Neuron (in vitro differentiated cells): Measurements from ENCODE around the gene CLEC6A.
"Not testable (repeated sequence)": the region's sequence is repeated elsewhere in the genome, so short reads cannot be mapped to it uniquely, and the experiment has no call there.

Experiments used
- H2AFZ ChIP-seq: one replicate; pipeline ENCODE4 v1.6.1; 2013; ENCODE audit warnings: low read depth, mild to moderate bottlenecking, inconsistent platforms, low read length, moderate library complexity
- H3K27me3 ChIP-seq: one replicate; pipeline ENCODE4 v1.6.1; 2013; ENCODE audit warnings: low read length; ENCODE audit not compliant: insufficient read depth
- H3K36me3 ChIP-seq: one replicate; pipeline ENCODE4 v1.6.1; 2013; ENCODE audit warnings: low read length; ENCODE audit not compliant: insufficient read depth
- H3K4me1 ChIP-seq: one replicate; pipeline ENCODE4 v1.6.1; 2013; ENCODE audit warnings: low read length; ENCODE audit not compliant: insufficient read depth
- H3K4me3 ChIP-seq: 2 replicates; pipeline ENCODE4 v1.5.1; 2013; ENCODE audit warnings: mild to moderate bottlenecking, low read length, moderate library complexity
- H3K9me3 ChIP-seq: one replicate; pipeline ENCODE4 v1.6.1; 2013; ENCODE audit warnings: low read length

Gene CLEC6A

DNA sequence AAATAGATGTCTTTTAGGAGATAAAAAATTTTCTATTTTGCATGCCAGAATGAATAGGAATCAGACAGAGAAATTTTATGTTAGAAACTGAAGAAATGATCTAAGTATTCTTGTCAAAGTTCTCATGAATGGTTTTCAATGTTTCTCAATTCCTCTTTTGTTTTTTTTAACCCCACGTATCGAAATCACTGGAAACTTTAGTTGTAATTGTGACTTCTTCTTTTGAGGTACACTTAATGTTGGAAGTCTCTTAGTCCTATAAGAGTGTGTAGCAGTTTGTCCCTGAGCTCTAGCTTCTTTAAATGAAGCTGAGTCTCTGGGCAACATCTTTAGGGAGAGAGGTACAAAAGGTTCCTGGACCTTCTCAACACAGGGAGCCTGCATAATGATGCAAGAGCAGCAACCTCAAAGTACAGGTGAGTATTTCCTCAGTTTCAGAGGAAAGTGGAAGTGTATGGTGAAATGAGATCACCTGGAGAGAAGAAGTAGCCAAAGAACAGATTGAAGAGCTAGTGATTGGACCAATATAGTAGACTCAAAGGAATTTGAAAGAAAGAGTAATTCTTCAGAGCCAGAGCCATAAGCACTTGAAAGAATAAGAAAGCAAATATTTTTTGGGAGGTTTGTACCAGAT, at the start of gene CLEC6A:
Gene CLEC6A (plus strand): TSS at position 236 of the 634 bp plus-strand sequence. CDS start 150 bp downstream, at position 386.
- no peaks in the 10 kb centered on the region for H3K9me3 ChIP-seq
- no peak within 1 kb of the TSS for H3K4me3 ChIP-seq
- no peak within 1 kb of the TSS for H2AFZ ChIP-seq
- no peaks in the 10 kb centered on the region for H3K36me3 ChIP-seq
- no peaks in the 10 kb centered on the region for H3K4me1 ChIP-seq
- H3K27me3 ChIP-seq, result no peaks in the 10 kb centered on the region

DNA sequence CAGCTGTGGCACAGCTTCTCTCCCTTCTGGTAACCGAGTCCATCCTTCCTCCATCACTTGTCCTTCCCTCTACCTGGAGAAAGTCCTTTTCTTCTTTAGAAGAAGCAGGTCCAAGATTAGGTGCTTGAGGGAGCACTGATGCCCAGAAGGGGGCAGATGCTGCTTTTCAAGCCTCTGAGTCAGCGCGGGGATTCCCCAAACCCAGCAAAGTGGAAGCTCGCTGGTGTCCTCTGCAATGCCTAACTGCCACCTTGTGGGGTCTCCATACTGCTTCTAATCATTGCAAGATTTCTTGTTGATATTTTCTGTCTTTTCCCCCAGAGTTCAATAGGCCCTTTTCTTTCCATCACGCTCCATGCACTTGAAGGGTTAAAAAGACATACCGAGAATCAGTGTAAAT, 36.2 kb upstream of the CLEC6A start:
- H3K9me3 ChIP-seq, H3K36me3 ChIP-seq, H3K4me1 ChIP-seq, H2AFZ ChIP-seq, H3K27me3 ChIP-seq, H3K4me3 ChIP-seq: not testable (repeated sequence)

DNA sequence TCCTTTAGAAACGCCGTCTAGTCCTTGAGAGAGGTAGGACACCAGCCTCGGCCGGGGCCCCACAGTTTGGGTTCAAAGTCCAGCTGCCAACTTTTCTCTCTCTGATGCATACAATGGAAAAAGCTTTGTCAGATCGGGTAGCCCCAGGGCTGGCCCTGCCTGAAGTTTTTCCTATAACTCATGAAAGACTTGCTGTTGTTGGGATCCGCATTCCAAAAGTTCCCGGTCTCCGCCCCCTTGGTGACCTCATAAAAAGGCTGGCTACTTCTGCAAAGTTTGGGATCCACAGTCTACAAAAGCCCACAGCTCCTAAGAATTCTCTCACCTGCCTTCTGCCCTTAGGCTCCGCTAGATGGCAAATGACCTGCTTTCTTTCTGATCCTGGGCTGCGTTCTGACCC, 35.3 kb upstream of the CLEC6A start:
- no peaks in the 10 kb centered on the region for H3K4me1 ChIP-seq
- no peaks in the 10 kb centered on the region for H3K27me3 ChIP-seq
- H2AFZ ChIP-seq, result no peak overlapping the region
- H3K9me3 ChIP-seq, result no peaks in the 10 kb centered on the region
- H3K4me3 ChIP-seq, result no peak overlapping the region
- H3K36me3 ChIP-seq, result no peaks in the 10 kb centered on the region

DNA sequence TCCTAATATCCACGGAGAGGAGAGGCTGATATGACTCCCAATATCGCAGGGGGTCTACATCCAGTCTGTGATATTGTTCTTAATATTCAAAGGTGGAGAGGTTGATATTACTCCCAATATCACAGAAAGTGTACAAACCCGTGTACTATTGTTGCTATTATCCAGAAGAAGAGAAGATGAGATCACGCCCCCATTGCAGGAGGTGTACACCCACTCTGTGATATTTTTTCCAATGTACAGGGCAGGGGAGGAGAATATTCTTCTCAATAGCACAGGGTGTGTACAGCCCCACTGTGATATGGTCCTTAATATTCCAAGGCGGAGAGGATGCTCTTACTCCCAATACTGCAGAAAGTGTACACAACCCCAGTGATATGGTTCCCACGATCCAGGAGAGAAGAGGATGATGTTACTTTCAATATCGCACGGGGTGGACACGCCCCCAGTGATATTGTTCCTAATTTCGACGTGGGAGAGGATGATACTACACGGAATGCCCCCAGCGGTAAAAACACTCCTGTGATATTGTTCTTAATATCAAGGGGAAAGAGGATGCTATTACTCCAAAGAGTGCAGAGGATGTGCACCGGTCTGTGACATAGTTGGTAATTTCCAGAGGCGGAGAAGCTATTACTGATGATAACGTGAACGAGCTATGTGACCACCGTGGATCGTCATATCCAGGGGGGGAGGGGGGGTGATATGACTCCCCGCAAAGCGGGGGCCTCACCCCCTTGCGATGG, 11.1 kb upstream of the CLEC6A start:
- not testable (repeated sequence) for H3K4me1 ChIP-seq, H3K27me3 ChIP-seq, H3K36me3 ChIP-seq, H3K9me3 ChIP-seq, H2AFZ ChIP-seq, H3K4me3 ChIP-seq

DNA sequence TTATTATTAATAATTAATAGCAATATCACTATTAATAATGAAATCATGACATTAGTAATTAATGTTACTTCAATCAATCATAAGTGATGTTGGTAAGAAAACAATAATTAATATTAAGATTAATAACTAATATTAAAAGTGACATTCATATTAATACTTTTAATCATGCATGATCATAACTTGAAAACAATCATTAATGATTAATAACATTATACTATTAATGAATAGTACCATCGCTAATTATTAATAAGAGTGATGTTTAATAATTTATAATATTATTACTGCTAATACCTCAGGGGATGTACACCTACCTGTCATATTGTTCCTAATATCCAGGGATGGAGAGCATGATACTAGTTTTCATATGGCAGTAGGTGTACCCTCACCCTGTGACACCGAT, 10.0 kb upstream of the CLEC6A start:
- no peaks in the 10 kb centered on the region for H3K9me3 ChIP-seq
- H3K27me3 ChIP-seq, result no peaks in the 10 kb centered on the region
- no peaks in the 10 kb centered on the region for H3K4me1 ChIP-seq
- H3K36me3 ChIP-seq, result no peaks in the 10 kb centered on the region
- no peak overlapping the region for H2AFZ ChIP-seq
- H3K4me3 ChIP-seq, result no peak overlapping the region

DNA sequence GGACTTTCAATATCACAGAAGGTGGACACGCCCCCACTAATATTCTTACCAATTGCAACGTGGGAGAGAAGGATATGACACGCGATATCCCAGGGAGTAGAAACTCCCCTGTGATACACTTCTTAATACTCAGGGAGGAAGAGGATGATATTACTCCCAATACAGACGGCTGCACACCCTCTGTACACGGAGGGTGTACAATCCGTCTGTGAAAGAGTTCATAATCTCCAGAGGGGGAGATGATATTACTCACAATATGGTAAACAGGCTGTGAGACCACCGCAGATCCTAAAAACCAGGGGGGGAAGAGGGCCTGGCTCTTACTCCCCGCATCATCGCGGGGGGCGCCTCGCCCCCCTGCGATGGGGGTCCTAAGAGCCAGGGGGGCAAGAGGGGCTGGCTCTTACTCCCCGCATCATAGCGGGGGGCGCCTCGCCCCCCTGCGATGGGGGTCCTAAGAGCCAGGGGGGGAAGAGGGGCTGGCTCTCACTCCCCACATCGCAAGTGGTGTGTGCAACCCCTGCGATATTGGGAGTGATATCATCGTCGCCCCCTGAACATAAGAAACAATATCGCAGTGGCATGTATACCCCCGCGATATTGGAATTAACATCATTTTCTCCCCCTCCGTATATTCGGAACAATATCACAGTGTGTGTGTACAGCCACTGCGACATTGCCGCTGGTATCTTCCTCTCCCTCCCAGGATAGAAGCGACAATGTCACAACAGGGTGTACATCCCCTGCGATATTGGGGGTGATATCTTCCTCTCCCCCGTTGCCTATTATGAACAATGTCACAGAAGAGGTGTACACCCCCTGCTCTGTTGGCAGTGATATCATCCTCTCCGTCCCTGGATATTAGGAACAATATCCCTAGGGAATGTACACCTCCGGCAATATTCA, 8.9 kb upstream of the CLEC6A start:
- Histone ChIP-seq H3K4me1 (no peaks in the 10 kb centered on the region), H3K36me3 (no peaks in the 10 kb centered on the region), H2AFZ (no peak overlapping the region), H3K27me3 (no peaks in the 10 kb centered on the region), H3K9me3 (no peaks in the 10 kb centered on the region), H3K4me3 (no peak overlapping the region)

DNA sequence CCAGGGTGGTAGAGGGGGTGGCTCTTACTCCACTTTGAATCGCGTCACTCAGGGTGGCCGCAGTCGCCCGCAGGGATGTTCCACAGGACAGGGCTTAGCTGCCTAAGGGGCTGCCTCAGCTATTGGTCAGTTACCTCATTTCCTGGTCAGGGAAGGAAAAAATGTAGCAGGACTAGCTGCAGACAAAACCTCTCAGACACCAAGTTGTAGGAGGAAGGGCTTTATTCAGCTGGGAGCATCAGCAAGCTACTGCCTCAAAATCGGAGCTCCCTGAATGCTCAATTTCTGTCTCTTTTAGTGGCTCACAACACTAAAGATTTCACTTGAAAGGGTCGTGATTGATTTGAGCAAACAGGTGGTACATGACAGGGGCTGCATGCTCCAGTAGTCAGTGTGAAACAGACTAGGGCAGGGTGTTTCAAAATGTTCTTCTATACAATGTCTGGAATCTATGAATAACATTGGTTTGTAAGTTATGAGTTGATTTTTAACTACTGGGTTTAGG, 6.4 kb upstream of the CLEC6A start:
- H3K4me1 ChIP-seq, result no peaks in the 10 kb centered on the region
- no peak overlapping the region for H2AFZ ChIP-seq
- H3K4me3 ChIP-seq, result no peak overlapping the region
- no peaks in the 10 kb centered on the region for H3K36me3 ChIP-seq
- H3K27me3 ChIP-seq, result no peaks in the 10 kb centered on the region
- H3K9me3 ChIP-seq, result no peaks in the 10 kb centered on the region

DNA sequence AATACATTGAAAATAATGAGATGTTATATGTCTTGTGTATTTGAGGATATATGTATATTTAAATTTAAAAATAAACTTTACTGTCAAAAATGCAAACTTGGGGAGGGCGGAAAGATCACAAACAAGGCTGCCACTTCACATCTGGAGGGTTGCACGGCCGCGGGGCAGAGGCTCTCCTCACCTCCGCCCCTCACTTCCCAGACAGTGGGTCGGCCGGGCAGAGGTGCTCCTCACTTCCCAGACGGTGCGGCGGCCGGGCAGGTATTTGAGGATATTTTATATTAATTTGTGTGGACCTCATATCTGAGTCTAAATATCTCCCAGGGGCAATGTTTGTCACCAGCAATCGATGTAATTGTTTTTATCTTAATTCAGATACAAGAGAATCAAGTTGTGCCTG, 3.7 kb upstream of the CLEC6A start:
- no peaks in the 10 kb centered on the region for H3K9me3 ChIP-seq
- no peaks in the 10 kb centered on the region for H3K27me3 ChIP-seq
- no peaks in the 10 kb centered on the region for H3K4me1 ChIP-seq
- no peaks in the 10 kb centered on the region for H3K36me3 ChIP-seq
- H2AFZ ChIP-seq, result no peak overlapping the region
- H3K4me3 ChIP-seq, result no peak overlapping the region

DNA sequence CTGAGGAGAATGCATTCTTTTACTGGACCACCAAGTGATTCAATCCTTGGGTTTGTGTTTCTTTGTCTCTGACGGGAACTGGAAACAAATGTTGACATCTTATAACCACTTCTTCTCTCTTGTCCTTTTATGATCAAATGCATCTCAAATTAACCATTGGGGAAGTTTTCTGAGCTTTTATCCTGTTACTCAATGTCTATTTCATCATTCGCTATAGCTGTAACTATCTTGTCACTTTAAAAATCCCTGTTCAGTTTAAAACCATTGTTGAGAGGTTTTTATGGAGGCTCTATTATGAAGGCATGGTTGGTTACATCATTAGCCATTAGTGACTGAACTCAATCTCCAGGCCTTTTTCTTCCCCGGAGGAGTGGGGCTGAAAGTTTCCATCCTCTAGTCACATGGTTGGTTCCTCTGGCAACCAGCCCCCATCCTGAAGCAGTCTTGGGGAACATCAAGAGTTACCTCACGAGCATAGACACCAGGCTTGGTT, 2.7 kb upstream of the CLEC6A start:
- Histone ChIP-seq H3K9me3 (no peaks in the 10 kb centered on the region), H3K4me1 (no peaks in the 10 kb centered on the region), H3K27me3 (no peaks in the 10 kb centered on the region), H3K4me3 (no peak overlapping the region), H2AFZ (no peak overlapping the region), H3K36me3 (no peaks in the 10 kb centered on the region)

DNA sequence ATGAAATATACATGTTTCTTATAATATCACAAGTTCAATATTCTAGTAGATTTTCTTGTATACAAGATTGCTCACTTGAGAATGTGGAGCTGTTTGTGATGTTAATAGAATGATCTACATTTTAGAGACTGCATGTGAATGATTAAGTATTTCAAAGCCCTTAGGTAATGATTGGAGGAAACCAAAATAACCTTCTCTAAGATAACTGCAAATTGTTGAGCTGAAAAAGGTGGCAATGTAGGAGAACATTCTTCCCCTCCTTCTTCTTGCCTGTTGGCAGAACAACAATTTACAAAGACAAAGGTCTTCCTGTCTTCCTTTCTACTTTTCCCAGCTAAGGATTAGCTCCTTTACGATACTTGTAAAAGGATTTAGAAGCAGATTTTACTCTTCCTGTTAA, 2.0 kb upstream of the CLEC6A start:
- Histone ChIP-seq H3K4me3 (no peak overlapping the region), H2AFZ (no peak overlapping the region), H3K9me3 (no peaks in the 10 kb centered on the region), H3K27me3 (no peaks in the 10 kb centered on the region), H3K4me1 (no peaks in the 10 kb centered on the region), H3K36me3 (no peaks in the 10 kb centered on the region)

DNA sequence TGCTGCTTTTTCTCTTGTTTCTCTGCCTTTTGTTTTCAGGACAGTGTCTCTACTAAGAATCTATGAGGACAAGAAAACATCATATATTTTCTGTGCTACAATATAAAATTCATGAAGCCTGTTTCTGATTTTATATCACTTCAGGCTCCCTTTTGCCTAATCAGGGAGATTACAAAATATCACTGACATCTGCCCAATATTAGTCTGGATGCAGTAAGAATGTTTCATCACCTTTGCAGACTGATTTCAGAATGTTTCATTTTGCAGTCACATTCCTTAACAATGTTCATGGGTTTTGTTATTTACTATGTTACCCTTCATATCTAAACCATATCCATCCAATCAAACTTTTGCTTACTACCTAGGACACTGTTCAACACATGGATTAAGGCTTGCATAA, 491 bp upstream of the CLEC6A start:
- Histone ChIP-seq H3K27me3 (no peaks in the 10 kb centered on the region), H3K4me3 (no peak overlapping the region), H3K9me3 (no peaks in the 10 kb centered on the region), H3K36me3 (no peaks in the 10 kb centered on the region), H2AFZ (no peak overlapping the region), H3K4me1 (no peaks in the 10 kb centered on the region)

DNA sequence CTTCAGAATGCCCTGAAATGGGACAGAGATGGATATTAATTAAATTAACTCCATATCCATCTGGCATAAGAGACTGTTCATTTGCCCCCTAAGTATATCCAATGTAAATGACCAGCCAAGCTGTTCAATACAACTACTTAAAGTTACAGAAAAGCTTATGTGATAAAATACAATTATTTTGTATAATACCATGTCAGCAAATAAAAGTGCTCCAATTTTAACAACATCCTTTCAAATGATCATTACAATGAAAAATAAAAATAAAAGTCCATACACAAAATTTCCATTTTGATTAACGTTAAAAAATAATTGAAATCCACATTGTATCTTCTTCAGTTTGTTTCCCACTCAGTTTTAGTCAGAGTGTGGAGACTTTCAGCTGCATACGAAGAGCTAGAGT, 5.7 kb downstream of the CLEC6A start:
- no peaks in the 10 kb centered on the region for H3K36me3 ChIP-seq
- H3K4me1 ChIP-seq, result no peaks in the 10 kb centered on the region
- H3K4me3 ChIP-seq, result no peak overlapping the region

More for the DNA sequence above, 5.7 kb downstream of the CLEC6A start:
- Histone ChIP-seq H3K27me3 (no peaks in the 10 kb centered on the region), H2AFZ (no peak overlapping the region), H3K9me3 (no peaks in the 10 kb centered on the region)
